ENCODE results near the gene CDC42BPG. TPM values are rescaled to one million over a fixed set of nuclear protein-coding genes. Genes with fewer than 3 reads are reported as not detected.

The CDC42BPG gene
- total and polyA plus RNA-seq, 10 of the 15 experiments (the other 5 are each of a cell fraction or from before 2014, with no cell fraction given) = 0.02 to 1.3 (median 0.09) TPM; not detected in 1

DNA sequence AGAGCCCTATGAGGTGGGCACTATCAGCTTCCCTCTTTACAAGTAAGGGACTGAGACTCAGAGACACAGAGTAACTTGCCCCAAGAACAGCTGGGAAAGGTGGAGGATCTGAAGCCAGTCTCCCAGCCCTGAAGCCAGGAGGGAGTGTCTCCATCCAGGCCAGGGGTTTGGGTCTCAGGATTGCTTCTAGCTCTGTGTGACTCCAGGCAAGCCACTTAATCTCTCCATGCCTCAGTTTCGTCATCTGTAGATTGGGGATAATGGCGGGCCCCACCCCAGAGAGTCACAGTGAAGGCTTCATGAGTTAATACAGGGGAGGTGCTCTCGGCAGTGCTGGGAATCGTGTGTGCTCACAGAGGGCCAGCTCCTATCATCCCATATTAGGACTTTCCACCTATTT lies 52.0 kb downstream of the CDC42BPG start (continued):
- TF ChIP-seq, protein P1, sequence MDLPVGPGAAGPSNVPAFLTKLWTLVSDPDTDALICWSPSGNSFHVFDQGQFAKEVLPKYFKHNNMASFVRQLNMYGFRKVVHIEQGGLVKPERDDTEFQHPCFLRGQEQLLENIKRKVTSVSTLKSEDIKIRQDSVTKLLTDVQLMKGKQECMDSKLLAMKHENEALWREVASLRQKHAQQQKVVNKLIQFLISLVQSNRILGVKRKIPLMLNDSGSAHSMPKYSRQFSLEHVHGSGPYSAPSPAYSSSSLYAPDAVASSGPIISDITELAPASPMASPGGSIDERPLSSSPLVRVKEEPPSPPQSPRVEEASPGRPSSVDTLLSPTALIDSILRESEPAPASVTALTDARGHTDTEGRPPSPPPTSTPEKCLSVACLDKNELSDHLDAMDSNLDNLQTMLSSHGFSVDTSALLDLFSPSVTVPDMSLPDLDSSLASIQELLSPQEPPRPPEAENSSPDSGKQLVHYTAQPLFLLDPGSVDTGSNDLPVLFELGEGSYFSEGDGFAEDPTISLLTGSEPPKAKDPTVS (IDR thresholded peaks at IDR 0.05; ENCODE audit: low read depth, low read length) = no peak
- no peak for TF ChIP-seq RCOR1 (conservative IDR thresholded peaks at IDR 0.05; ENCODE audit: low read depth, low read length)

DNA sequence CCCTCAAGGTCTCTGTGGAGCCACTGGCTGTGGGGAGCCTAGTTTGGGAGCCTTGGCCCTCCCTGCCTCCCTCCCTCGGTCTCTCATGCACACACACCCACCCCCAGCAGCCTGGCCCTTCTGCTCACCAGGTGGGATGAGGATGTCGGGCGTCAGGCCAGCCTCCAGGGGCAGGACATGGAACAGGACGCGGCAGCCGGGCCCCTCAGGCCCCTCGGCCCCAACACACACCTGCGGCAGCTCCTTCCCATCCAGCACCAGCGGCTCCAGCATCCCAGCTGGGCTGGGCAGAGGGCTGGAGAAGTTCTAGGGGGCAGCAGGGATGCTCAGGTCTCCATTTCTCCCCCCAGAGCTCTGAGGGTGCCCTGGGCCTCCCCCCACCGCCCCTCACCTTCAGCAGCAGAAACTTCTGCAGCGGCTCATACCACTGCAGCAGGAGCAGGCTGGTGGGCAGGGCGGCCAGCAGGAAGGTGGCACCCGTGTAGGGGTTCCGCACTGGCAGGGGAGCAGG lies 52.6 kb downstream of the CDC42BPG start:
- Histone ChIP-seq H3K9ac (ENCODE audit: control insufficient read depth, insufficient read depth, low read length) (no peak overlapping the region), H3K36me3 (ENCODE audit: control insufficient read depth in 2 of 2, insufficient read depth in 2 of 2, low read length in 1 of 2) (peaks cover 5 to 16% of the 10 kb centered on the region in 2 experiments; a peak in 3 of 4 replicates), H3K79me2 (ENCODE audit: control insufficient read depth, insufficient read depth, low read length) (no peaks in the 10 kb centered on the region), H3K27ac (ENCODE audit: control insufficient read depth, insufficient read depth) (no peak overlapping the region), H3K4me2 (ENCODE audit: control insufficient read depth, insufficient read depth) (no peak overlapping the region), H3K27me3 (replicated peaks in 1 of 2; ENCODE audit: control insufficient read depth in 2 of 2, insufficient read depth in 2 of 2, low read length in 1 of 2) (no peaks in the 10 kb centered on the region), H4K20me1 (ENCODE audit: control insufficient read depth, insufficient read depth) (no peaks in the 10 kb centered on the region), H3K4me3 (no peak overlapping the region), H2AFZ (ENCODE audit: control insufficient read depth, low read depth, low read length) (no peak overlapping the region), H3K4me1 (ENCODE audit: control insufficient read depth, insufficient read depth, low read length) (no peaks in the 10 kb centered on the region), H3K9me3 (replicated peaks; ENCODE audit: control insufficient read depth, insufficient read depth, low read length) (no peaks in the 10 kb centered on the region)
- ATAC-seq (no peak), DNase-seq (ENCODE audit: low read depth, low spot score) (no peak), FAIRE-seq (no peak)
- ChIA-PET POLR2A (interaction anchor here (0.5 kb wide), 1 partner anchor 616 kb away, joined by 4 read pairs; no protein-coding TSS in a partner anchor), RAD21 (ENCODE audit: unreplicated experiment) (no interaction called here), SMC1A (ENCODE audit: uncharacterized antibody, unreplicated experiment) (no interaction called here), CTCF (interaction anchor here (0.9 to 1.2 kb wide), 2 partner anchors 9 to 10 kb away, joined by 3 read pairs; no protein-coding TSS in a partner anchor)
- in situ Hi-C loops (cut with MboI) (no loop called here), intact Hi-C loops (cut with micrococcal nuclease; ENCODE audit: unreplicated experiment) (no loop called here)
- BruUV-seq (replicated peaks) = no TSS peak
- WGBS (ENCODE audit: insufficient coverage, insufficient replicate concordance, low lambda C conversion rate, missing lambda C conversion rate) = 95% methylated on average over 9 of the region's 14 CpGs
- TF ChIP-seq TCF12 (IDR thresholded peaks at IDR 0.05; ENCODE audit: low read depth, low read length) = no peak
- TF ChIP-seq ZNF207 (IDR thresholded peaks at IDR 0.05; ENCODE audit: borderline replicate concordance) = no peak
- TF ChIP-seq, protein P2, sequence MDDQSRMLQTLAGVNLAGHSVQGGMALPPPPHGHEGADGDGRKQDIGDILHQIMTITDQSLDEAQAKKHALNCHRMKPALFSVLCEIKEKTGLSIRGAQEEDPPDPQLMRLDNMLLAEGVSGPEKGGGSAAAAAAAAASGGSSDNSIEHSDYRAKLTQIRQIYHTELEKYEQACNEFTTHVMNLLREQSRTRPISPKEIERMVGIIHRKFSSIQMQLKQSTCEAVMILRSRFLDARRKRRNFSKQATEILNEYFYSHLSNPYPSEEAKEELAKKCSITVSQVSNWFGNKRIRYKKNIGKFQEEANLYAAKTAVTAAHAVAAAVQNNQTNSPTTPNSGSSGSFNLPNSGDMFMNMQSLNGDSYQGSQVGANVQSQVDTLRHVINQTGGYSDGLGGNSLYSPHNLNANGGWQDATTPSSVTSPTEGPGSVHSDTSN (IDR thresholded peaks at IDR 0.05; ENCODE audit: insufficient replicate concordance, low read depth, low read length) = no peak
- TF ChIP-seq KAT2A (conservative IDR thresholded peaks at IDR 0.05; ENCODE audit: control insufficient read depth, low read depth, low read length) = no peak
- no peak for TF ChIP-seq RFX5 (IDR thresholded peaks at IDR 0.05; ENCODE audit: low read depth, low read length)
- TF ChIP-seq, protein P3, sequence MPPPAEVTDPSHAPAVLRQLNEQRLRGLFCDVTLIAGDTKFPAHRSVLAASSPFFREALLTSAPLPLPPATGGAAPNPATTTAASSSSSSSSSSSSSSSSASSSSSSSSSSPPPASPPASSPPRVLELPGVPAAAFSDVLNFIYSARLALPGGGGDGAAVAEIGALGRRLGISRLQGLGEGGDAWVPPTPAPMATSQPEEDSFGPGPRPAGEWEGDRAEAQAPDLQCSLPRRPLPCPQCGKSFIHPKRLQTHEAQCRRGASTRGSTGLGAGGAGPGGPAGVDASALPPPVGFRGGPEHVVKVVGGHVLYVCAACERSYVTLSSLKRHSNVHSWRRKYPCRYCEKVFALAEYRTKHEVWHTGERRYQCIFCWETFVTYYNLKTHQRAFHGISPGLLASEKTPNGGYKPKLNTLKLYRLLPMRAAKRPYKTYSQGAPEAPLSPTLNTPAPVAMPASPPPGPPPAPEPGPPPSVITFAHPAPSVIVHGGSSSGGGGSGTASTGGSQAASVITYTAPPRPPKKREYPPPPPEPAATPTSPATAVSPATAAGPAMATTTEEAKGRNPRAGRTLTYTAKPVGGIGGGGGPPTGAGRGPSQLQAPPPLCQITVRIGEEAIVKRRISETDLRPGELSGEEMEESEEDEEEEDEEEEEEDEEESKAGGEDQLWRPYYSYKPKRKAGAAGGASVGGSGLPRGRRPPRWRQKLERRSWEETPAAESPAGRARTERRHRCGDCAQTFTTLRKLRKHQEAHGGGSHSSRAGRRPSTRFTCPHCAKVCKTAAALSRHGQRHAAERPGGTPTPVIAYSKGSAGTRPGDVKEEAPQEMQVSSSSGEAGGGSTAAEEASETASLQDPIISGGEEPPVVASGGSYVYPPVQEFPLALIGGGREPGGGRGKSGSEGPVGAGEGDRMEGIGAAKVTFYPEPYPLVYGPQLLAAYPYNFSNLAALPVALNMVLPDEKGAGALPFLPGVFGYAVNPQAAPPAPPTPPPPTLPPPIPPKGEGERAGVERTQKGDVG (CRISPR knock-in tag; IDR thresholded peaks at IDR 0.05) = no peak
- no peak for TF ChIP-seq SPI1 (IDR thresholded peaks at IDR 0.05; ENCODE audit: borderline replicate concordance, insufficient read depth, low read depth, low read length)
- TF ChIP-seq, protein P4, sequence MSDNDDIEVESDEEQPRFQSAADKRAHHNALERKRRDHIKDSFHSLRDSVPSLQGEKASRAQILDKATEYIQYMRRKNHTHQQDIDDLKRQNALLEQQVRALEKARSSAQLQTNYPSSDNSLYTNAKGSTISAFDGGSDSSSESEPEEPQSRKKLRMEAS (IDR thresholded peaks at IDR 0.05; ENCODE audit: low read depth, low read length) = no peak
- TF ChIP-seq PML (IDR thresholded peaks at IDR 0.05; ENCODE audit: low read length) = no peak
